NOMO-1 treated with DMSO at 0.1 percent for 48 hours (cell line): ENCODE data around the gene LINGO1.
A peak's percentile ranks its signal among the peaks of the same experiment; 100 is the strongest.

Experiments
- DNase-seq: peaks from one replicate; lab custom pipeline; 2025; ENCODE audit not compliant: unreplicated experiment; lab: John Stamatoyannopoulos, UW

LINGO1 gene

DNA sequence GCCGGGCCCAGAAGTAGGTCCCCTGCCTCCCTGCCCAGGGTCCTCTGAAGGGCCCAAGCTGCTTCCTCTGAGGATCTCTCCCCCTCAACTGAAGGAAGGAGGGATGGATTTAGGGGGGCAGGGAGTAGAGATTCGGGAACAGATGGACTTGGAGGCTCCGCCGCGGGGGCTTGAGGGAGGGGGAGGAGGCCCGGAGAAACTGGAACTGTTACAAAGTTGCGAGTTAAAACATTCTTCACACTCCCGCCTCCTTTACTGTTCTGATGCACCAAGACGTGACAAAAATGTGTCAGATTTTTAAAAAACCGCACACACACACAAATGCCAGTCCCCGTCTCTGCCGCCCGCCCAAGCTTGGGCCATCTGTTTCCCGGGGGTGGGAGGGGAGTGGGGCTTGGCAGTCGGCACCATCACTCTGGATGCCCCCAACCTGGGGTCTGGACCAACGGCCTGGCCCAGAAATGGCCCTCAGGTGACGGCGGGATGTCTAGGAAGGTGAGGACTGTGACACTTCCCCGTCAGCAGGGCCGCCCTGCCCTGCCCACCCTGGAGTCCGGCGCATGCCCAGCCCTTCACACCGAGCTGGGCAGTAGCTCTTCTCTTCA is 25.0 kb upstream of the LINGO1 start:
- DNase-seq: no peak

DNA sequence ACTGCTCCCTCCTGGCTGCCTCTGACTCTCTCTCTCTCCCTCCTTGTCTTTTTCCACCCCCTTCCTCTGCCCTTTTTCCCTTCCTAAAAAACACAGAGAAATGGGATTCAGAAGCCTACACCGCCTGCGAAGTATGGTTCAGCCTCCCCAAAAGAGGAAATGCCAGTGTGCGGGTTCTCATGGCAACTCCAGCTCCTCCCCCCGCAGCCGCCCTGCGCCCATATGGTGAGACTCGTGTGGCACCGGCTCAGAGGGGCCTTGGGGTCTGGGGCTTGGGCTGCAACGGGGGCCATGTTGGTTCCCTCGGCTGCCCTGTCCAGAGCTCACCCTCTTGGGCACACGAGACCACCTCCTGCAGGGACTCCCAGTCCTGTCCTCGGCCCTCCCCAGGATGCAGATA is 23.6 kb upstream of the LINGO1 start:
- peak; percentile 23 for DNase-seq

DNA sequence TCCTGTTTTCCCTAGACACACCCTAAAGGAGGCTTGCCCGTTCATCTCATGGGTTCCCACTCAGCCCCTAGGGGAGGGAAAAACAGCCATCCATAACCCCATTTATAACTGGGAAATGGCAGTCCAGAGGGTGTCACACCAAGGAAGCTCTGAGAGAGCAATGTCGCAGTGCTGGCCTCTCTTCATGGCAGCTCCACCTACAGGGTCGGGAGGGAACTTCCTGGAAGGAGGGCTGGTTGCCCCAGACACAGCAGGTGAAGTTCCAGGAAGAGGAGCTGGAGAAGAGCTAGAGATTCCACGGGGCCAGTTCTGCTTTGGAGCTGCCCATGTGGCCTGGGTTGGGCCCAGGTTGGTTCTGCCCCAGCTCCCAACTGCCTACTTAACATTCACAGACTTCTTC is 22.3 kb upstream of the LINGO1 start:
- DNase-seq: no peak

DNA sequence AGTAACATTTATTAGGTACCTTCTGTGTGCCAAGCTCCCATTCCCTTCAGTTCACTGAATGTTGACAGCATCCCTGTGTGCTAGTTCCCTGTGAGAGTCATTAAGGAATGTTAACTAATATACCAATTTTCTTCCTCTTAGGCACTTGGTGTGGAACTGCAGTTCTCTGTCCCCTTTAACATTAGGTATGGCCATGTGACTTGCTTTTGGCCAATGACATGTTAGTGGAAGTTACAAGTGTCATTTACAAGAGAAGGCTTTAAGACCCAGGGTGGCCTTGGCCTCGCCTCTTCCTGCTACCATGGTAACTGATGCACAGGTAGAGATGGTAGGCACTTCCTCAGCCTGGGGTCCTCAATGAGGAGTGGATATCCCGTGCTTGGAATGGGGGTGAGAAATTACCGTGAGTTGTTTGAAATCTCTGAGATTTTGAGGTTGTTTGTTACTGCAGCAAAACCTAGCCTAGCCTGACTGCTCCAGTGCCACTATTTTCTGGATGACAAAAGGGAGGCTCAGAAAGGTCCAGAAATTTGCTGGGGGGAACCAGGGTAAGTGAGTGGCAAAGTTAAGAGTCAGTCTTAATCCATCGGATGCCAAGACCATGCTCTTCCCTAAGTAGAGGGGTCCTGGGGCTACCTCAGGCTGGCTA is 21.2 kb upstream of the LINGO1 start:
- DNase-seq: no peak

DNA sequence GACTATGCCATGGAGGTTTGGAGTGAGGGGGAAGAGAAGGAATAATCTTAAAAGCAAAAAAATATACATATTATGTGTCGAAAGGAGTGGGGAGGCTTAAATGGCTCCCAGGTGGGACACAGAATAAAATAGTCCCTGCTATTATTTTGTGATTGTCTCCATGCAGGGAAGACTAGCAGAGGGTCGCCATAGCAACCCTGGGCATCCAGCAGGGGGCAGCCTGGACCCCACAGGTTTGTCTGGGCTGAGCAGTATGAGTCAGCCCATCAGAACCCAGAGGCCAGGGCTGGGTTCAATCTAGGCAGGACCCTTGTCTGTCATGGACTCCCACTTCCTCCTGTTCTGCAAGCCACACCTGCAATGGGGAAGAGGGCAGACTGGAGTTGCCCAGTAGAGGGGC is 17.6 kb upstream of the LINGO1 start:
- peak; percentile 7 for DNase-seq

DNA sequence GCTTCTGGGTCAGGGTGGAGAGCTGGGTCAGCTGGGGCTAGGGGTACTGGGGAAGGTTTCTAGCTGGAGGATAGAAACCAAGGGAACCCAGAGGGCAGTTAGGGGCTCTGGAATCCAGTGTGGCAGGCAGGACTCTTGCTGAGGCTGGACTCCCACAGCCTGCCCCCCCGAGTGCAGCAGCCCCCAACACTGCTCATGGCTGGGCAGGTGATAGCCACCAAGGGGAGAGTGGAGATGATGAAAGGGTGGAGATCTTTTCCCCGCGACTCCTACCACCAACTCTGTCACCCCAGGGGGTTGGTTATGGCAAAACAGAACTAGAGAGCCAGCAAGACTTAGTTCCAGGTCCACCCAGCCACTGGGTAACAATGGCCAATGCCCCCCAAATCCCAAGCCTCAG is 16.9 kb upstream of the LINGO1 start:
- no peak for DNase-seq

DNA sequence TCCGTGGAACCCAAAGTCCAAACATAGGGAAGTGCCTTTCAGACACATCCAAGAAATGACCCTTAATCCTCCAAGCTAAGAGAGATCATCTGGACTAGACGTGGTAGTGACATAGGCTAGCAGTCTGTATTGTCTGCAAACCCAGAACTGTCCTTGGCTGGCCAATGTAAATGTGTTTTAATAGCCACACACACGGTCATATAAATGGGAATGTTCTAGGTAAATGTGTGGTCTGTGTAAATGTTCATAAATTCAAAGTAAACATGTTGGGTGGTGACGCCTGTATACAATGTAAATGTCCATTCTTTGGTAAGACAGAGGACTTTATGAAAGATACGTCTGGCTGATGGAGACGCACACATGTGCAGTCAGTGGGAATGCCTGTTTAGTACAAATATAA is 16.3 kb upstream of the LINGO1 start:
- no peak for DNase-seq

DNA sequence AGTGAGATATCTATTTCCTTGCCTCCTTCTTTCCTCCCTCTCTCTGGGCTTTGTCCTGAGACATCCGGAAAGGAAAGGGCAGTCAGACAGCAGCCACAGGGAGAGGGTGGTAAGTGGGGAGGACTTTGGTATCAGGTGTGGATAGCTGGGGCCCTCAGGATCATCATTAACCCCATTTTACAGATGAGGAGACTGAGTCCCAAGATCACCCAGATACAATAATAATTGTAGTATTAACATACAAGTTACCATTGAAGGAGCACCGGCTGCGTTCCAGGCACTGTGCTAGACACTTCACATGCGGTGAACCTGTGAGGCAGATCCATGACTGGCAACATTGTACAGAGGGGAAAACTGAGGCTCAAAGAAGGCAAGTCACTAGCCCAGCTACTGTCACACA is 15.2 kb upstream of the LINGO1 start:
- DNase-seq: no peak

DNA sequence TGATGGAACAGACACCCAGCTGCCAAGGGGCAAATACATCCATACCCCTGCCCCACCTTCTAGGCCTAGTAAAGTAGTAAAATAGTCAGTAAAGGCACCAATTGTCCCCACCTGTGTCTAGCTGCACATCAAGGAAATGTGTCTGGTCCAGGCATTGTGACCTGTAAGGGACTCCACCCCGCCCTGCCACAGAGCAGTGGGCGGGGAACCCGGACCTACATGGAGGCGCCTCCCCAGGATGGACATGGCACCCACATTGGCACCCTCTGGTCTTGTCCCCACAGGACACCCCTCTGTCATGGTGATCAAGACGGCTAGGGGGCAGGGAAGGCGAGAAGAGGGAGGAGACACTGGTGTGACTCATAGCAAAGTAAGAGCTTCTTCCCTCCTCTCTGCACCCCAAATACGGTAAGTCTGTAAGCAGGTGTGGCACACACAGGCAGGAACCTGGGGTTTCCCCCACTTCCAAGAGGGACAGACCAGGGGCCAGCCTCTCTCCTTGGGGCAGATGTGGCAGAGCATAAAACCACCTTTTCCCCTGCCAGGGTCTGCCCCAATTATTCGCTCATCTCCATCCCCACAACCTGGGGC is 13.5 kb upstream of the LINGO1 start:
- DNase-seq: no peak

DNA sequence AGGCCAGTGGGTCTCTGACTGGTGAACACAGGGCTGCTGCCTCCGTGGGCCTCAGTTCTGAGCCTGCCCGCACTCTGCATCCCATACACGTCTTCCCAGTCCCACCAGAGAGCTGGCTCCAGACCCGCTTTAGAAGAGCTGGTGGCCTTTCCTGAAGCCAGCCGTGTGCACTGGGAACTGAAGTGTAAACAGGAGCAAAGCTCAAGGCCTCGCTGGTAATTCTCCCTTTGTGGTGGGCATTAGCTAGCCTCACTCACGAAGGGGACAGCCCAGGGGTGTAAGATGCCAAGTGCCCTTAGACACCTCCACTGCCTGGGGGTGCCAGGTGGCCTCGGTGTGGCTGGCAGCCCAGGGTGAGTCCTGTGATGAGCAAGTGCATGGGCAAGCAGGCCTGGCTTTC is 12.9 kb upstream of the LINGO1 start:
- DNase-seq: no peak

DNA sequence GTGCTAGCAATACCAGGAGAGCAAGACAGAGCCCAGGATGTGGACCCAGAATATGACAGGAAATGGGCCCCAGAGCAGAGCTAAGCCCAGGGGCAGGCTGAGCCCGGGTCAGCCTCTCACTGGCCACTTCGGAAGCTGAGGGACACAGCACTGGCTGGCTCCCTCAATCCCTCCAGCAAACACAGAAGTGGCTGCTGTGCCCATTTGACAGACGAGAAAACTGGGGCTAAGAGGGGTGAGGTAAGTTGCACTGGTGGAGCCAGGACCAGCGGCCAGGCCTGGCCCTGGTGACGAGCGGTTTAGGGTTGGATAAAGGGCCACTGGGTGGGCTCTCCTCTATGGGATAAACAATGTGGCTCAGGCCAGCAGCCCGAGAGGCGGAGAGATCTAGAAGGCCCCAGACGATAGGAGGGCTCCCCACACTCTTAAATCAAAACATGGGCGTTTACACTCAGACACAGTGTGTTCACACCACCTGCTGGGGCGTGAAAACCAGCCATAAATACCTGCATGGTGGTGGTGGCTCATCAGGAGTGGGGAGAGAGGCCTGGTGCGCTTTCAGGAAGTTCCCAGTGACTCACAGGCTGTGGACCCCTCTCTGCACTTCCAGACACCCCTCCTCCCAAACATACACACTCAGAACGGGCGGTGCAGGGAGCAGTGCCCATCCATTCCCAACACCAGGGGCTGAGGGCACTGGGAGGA is 12.0 kb upstream of the LINGO1 start:
- no peak for DNase-seq

DNA sequence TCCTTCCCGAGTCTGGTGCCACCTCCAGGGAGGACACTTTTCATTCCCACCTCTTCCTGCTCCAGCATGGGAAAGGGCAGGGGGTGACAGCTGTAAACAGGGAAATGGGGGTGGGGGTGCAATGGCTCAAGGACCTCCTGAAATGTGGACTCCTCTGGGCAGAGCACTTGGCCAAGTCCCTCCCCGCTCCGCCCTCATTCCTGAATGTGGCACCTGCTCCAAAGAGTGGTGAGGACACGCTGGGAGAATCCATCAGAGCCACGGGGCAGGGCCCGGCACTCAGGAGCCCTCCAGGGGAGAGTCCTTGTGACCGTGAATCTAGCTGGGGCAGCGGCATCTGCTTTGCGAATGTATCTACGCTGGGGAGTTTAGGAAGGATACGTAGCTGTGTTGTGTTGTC is 11.1 kb upstream of the LINGO1 start:
- no peak for DNase-seq

DNA sequence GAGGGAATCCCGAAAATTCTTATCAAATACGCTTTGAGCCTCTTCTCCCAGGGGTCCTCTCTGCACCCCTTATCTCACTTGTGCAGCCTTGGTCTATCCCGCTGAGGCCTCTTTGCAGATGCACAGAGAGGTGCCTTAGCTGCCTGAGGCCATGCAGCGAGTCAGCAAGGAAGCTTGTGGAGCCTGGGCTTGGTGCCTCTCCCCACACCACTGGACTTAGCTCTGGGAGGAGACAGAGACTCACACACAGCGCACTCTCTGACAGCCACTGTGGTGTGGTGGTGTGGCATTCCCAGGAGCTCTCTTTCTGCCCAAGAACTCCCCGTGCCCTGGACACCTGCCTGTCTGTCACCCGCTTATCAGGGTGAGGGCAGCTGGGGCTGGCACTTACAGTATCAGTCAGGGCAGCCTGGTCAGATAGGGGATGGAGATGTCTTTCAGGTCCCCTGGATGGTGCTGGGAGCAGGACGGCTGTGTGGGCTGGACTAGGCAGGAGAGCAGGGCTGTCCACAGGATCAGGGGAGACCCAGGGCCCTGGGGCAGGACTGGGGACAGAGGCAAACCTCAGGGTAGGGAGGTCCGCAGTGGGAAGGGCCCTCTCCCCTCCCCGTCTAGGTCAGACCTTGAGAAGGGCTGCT is 10.2 kb upstream of the LINGO1 start:
- no peak for DNase-seq

DNA sequence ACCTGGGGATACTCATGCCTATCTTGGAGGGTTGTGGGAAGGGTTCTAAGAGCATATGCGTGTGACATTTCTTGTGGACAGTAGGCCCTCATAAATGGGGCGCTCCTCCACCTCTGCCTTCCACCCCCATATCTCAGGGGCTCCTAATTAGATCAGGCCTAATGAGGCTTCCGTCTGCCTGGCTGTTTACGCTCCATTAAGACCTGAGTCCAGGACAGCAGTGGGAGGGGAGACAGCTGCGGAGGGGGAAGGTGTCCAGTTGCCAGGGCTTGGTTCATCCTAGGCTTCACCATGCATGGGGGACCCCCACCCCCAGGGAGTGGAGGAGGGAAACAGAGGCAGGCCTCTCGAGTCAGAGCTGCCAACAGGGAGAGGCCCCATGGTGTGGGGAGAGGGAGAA is 9.3 kb upstream of the LINGO1 start:
- DNase-seq: no peak

DNA sequence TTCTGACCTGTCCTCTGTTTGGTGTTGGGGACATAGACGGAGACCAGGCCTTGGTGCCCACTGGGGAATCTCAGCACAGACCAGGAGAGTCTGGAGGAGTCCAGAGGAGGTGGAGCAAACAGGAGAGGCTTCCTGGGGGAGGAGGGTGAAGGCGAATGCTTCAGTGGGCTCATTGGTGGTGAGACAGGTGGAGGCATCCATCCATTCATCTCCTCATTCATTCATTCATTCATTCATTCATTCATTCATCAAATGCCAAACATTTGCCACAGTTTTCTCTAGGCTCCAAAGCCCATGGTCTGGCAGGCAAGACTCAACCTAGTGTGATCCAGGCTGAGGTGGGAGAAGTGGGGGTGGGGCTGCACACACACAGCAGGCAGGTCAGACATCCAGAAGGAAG is 7.9 kb upstream of the LINGO1 start:
- DNase-seq: no peak

DNA sequence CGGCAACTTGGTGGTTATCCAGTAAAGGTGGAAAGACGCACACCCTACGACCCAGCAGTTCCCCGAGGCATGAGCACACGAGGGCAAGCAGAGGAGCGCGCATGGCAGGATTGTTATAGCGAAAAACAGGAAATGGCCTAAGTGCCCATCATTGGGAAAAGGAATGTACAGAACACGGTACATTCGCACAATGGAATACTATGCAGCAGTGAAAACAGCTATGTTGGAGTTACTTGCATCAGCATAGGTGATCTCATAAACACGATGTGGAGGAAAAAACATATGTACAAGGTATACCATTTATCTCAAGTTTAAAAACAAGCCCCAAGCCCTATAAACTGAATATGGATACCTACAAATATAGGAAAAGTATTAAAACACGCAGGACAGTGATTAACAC is 6.7 kb upstream of the LINGO1 start:
- no peak for DNase-seq

DNA sequence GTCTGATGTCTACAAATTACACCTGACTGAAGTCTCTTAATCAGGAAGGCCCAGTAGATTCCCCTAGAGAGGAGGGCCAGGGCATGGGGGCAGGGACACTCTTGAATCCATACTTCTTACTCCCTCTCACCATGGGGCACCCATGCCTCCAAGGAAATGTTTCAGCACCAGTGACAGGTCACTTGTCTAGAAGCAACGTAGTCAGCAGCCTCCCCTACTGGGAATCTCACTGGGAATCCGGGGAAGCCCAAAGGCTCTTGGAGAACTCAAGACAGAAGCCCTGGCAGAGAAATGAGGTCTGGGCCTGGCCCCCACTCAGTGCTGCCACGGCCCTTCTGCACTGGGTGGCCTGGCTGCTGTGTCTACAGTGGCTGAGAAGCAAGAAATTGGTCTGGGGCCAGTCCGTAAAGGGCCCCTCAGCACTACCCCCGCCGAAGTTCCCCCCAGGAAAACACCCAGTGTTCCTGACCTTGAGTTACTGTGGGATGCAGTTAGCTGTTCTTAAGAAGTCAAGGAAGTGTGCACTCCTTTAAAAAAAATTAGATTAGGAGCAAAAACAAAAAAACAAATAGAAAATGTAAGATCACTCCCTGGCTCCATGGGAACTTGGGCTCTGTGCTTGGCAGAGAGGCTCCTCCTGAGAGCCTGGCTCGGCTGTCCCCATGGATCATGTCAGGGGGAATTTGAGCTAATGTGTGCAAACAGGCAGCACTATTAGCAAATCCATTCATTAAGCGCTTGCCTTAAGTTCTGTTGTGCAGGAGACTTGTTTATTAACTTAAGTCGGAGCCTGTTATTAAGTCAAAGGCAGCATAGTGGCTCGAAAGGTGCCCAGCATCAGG is 5.4 kb upstream of the LINGO1 start:
- DNase-seq: no peak

DNA sequence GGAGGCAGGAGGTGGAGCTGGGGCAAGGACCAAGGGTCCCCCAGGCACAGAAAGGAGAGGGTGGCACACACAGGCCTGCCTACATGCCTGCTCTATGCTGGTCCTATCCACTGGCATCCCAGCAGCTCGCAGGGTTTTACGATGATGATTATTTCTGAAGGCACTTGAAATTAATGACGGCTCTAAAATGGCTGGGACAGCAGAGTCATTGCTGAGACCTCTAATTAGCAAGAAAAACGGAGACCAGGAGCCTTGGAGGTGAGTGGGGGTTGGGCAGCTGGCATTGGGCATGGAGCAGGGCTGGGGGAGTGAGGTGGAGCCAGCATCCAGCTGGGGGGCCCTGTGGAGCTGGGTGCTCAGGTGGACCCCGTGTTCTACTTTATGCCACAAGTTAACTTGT is 3.5 kb upstream of the LINGO1 start:
- DNase-seq: no peak

DNA sequence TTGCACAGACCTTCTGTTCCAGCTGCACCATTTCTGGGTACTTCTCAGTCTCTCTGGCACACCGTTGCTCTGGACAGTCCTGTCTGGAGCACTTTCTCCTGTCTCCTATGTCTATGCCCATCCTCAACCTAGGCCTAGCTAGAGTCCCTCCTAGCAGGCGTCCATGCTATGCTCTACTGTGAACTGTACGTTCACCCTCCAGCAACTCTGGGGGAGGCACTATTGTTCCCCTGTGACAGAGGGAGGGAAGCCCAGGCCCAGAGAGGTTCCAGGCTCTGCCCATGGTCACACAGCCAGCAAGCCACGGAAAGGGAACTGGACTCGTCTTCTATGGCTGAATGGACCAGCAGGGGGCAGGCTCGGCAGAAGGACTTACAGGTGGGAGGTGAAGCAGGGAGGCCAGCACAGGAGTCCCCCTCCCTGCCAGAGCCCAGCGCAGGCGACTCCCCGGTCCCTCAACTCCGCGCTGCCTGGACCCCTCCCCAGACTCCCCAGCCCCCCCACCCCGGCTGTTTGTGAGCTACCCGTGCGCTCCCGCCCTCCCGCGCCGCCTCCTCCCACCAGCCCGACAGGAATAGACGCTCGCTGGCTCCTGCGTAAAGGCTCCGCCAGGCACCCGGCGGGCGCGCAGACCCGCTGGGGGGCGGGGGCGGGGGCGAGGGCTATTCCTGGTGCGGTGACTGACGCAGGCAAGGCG is 1.7 kb upstream of the LINGO1 start:
- peak; percentile 55 for DNase-seq

DNA sequence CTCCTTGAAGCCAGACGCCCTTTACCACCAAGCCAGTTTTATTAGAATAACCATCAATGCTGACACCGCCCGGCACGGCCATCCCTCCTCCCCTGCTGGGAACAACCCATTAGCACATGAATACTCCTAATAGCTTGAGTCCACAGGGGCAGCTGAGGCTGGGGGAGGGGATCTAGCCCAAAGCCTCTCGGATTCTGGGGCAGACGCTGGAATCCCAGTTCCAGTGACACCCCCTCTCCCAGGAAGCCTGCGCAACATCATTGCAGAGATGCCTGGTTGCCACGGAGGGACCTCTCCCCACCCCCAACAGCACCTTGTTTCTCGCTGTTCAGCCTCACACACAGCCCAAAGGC is 1.2 kb upstream of the LINGO1 start:
- no peak for DNase-seq
